ENCODE results near the gene RORC.

The RORC gene

DNA sequence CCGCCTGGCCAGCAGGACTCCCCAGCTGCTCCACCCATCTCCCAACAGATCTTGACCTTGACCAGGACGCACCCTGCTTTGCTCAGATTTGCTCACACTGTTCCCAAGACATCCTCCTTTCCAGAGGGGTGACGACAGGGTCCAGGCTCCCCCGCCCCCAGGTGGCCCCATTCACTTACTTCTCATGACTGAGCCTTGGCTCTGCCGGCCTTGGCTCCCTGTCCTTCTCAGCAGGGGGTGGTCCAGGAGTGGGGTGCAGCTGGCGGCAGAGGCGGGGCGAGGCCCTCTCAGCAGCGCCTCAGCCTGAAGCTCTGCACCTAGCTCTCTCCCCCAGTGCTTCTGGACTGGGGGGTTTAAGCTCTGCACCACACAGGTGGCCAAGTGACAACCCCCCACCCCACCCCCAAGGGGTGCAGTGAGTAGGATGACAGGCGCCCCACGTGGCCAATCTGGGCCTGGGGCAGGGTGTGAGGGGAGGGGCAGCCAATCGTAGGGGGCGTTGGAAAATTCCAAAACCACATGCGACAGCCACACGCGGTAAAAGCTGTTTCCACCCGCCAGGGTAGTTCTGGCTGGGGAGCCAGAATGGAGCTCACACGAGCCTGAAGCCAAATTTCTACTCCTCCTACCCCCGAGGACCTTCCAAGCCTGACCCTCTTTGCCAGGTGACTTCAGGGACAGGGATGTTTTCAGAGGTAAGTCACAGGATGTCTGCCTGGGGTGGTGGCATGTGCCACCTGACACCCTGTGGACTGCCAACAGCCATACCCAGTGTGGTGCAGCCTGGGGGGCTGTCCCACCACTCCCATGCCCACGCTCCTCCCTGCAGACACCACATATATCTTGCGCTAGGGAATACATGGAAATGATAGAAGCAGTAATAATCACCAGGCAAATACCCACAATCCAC lies 5.6 kb downstream of the RORC start:
- no peak for DNase-seq

DNA sequence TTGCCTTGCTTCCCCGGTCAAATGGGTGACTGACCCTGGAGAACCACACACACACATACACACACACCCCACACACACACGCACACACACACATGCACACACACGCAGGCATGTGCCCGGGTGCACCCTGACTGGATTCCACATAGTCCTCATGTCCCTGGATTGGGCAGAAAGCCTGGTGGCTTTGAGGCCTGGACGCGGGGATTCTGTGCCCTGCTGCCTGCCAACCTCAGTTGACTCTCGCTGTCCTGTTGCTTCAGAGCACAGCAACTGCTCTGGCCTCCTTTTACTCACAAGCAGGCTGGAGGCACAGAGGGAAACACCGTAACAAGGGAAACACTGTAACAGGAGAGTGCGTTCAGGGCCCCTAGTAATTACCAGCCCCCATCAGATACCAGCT lies 6.4 kb downstream of the RORC start:
- DNase-seq = no peak

DNA sequence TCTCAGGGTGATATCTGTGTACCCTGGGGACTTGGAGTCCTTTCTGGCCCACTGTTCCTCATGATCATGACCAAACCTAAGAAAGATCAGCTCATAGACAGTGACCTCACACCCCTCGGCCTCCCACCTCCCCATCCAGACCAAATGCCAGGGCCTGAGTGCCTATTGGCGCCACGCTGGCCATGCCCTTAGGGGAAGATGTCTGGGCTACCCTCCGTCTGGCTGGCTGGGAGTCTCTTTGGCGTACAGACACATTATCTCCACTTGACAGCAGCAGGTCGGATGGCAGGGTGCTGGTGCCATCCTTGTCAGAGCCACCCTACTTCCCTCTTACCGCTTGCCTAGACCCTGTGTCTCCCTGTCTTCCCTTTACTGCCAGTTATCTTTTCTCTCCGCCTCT lies 8.4 kb downstream of the RORC start:
- no peak for DNase-seq

DNA sequence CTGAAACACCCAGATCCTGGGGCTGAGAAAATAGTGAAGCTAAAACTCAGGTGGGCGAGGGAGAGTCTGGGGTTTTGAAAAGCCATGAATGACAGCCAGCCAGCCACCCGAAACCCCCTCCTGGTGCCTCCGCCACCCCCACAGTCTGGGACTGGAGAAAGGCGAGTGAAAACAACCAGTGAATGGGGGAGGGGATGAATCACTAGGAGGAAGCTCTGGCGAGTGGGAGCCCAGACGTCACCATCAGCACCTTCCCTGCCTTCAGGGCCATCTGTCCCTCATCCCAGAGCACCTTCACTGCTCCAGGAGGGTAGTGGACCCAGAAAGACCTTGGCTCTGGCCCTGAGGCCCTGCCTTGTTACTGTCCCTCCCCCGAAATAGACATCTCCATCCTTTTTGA lies 9.2 kb downstream of the RORC start:
- DNase-seq = no peak

DNA sequence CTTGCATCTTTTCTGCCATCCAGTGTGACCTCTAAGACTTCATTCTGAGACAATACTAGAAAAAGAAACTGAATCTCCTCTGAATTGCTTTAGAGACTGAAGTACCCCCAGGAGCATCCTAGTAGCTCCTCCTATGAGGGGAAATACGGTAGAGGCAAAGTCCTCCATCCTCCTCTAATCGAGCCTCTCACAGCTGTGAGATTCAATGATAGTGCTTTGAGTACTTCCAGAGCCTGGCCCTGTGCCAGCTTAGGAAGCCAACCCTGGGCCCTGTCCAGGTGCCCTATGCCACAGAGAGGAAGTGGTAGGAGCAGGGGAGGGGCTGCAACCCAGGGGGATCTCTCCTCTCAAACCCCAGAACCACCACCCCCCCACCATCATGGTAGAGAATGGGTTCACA lies 10.7 kb downstream of the RORC start:
- no peak for DNase-seq

DNA sequence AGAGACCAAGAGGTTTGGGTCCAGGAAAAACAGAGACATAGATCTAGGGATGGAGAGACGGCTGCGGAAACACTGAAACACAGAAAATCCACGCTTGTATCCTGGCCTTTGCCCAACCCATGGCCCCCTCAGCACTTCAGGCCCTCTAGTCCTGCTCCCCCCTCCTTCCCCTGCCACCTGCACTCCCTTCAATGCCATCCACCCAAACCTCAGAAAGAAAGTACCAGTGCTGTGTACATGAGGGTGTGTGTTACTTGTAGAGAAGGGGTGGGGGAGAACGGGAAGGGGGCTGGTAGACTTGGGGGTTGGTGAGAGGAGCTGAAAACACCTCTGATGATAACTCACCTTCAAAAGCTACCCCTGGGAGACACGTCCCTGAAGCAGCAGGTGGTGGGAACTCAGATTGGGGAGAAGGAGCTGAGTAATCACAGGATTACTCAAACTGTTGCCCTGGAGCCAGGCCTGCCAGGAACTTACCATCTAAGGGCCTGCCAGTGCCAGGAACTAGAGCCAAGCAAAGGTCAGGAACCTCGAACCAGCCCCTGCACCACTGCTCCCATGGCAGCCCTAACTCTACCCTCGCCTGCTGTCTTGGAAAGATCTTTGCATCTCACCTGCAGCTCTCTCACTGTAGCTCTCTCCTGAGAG lies 11.5 kb downstream of the RORC start:
- DNase-seq = no peak

DNA sequence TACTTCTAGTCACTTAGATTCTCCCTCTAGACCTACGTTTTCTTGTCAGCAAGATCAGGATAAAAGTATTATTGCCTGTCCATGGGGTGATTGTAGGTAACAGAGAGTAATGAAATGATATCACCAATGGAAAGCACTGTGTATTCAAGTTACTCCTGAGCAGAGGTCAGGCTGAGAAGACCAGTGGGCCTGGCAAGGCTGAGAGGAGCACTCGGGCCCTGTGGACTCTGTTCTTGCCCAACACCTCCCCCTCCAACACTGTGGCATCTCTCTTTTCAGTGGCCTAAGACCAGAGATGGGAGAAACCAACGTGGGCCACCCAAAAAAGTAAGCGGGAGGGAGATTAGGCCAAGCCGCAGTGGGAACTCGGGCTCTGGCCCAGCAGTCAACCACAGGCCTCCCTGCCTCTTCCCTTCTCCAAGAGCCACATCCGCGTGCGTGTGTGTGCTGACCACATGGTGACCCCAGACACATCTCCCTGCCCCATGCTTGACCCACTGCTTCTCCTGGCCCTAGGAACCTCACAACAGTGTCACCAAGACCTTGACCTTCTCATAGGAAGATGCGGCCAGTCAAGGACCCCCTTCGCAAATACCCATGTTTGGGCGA lies 12.3 kb downstream of the RORC start:
- no peak for DNase-seq

DNA sequence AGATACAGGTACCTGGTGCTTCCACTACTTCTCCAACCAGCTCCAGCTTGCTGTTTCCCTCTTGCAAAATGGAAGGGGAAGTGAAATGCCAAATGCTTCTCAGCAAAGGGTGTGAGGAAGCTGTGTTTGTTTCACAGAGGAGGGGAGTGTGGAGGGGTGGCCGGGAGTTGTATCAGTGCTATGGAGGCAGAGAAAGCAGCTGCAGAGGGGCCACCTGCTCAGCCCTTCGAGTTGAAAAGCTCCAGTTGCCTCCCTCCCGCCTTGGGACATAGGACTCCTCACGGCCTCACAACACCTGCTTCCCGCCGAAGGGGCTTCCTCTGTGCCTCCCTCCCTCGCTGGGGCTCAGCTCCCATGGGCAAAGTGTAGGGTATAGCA lies 14.3 kb downstream of the RORC start:
- DNase-seq = no peak

DNA sequence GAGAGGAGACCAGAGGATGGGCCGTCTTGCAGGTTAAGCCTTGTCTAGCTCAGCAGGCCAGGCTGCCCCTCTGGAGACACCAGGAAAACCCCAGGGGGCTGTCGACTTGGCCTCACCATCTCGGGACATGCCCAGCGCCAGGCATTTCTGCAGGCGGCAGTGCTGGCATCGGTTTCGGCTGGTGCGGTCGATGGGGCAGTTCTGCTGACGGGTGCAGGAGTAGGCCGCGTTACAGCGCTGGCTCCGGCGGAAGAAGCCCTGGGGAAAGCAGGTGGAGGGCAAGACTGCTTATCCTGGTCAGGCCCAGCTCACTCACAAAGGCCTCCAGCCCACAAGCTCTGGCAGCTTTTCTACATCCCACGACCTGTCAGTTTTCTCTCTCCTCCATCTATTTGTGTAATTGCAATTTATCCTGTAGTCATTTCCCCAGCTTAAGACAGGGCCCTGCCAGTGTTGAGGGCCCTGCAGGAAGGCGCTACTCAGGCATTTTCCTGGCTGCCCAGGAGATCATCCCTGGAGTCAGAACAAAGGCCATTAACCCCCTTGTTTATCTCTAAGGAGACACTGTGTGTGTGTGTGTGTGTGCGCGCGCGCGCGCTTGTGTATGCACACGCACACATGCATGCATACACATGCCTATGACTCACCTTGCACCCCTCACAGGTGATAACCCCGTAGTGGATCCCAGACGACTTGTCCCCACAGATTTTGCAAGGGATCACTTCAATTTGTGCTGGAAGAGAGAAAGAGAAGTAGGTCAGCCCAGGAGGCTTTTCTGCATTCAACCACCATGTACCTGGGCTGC lies 14.9 kb downstream of the RORC start:
- no peak for DNase-seq

DNA sequence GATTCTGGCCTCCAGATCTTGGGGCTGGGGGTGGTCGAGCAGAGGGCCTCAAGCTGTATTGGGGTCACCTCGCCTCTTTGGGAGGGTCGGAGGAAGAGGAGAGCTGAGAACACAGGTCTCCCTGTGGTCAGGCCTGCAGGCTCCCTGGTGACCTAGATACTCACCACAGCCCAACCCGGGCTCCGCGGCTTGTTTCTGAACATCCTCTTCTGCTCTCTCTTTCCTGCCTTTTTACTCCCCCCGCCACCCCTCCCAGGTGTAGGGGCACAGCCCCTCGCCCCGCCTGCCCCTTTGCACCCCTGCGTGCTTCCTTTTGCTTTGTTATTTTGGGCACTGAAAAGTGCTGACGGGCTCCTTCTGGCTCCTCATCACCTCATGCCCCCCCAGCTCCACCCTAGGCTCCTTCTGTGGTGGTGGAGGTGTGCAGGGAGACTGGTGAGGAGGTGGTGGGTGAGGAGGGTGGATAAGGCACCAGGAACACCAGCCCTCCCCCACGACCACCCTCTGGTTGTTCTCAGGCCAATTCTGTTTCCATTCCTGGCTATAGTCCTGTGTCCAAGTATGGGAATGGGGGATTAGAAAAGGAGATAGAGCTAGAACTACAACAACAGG lies 15.8 kb downstream of the RORC start:
- DNase-seq = no peak

DNA sequence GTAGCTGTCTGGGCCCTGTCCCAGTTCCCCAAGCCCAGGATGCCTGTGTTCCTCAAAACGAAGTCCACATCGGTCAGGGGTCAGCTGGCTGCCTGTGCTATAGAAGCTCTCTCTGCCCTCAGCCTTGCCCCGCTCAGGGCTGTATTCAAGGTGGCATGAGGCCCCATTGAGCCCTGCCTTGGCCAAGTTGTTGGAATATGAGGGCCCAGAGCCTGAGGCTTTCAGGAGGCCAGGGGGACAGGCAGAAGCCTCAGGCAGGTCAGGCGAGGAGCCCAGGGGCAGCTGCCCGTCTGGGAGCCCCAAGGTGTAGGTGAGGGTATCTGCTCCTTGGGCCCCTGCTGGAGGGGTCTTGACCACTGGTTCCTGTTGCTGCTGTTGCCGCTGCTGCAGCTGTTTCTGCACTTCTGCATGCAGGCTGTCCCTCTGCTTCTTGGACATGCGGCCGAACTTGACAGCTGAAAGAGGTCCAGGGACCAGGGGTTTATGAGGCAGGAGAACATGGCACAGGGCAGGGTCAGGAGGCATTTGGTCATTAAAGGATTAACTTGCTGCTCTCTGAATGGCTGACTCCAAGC lies 16.5 kb downstream of the RORC start:
- DNase-seq = no peak

DNA sequence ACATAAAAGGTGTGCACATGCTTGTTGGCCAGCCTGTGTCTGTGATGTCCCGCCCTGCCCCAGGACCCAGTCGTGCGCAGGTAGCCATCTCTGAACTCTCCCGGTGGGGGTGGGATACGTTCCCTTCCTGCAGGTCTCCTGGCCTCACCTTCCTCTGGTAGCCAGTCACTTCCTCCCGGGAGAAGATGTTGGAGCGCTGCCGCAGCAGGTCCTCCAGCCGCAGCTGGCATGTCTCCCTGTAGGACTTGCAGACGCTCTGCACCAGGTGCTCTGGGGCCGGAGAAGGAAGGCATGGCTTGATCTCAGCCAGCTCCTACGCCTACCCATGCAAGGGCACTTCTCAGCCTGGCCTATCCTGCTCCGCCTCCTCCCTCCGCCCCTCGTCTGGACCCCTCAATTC lies 17.2 kb downstream of the RORC start:
- no peak for DNase-seq

DNA sequence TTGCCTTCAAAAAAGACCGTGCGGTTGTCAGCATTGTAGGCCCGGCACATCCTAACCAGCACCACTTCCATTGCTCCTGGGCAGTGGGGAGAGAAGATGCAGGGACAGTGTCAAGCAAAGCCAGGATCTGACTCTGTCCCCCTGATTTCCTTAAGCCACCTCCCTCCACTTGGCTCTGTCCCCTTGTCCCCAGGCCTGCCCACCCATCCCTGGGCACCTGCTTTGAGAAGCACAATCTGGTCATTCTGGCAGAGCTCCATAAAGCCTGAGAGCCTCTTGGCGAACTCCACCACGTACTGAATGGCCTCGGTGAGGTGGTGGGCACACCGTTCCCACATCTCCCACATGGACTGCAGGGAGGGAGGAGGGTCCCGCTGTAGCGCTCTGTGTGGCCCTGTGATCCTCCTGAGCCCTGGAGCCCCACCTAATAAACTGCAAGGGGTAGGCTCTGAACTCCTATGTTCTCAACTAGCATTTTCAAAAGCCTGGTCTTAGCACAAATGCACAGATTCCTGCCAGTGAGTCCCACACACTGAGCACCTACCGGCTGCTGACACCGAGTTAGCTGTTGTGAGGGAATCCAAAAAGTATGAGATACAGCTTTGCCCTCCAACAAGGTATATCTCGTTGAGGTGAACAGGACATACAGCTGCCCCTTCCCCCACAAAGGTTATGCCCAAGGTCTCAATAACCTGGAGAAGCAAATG lies 18.2 kb downstream of the RORC start:
- DNase-seq = peak in 1 of 2 experiments; percentile 72

DNA sequence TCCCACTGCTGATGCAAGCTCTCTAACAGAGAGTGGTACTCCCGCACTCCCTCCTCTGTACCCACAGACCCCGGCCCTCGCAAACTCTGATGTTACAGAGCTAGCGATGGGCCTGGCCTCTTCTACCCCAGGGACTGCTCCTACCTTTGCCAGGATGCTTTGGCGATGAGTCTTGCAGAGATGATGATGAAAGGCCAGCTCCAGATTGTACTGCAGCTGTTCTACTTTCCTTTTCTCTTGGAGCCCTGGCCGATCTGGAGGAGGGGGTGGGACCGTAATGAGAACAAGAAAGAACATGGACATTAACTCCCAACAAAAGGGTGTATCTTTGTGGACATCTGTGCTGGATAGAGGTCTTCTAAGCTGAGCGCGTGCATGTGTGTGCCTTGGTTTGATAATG lies 20.4 kb downstream of the RORC start:
- no peak for DNase-seq

DNA sequence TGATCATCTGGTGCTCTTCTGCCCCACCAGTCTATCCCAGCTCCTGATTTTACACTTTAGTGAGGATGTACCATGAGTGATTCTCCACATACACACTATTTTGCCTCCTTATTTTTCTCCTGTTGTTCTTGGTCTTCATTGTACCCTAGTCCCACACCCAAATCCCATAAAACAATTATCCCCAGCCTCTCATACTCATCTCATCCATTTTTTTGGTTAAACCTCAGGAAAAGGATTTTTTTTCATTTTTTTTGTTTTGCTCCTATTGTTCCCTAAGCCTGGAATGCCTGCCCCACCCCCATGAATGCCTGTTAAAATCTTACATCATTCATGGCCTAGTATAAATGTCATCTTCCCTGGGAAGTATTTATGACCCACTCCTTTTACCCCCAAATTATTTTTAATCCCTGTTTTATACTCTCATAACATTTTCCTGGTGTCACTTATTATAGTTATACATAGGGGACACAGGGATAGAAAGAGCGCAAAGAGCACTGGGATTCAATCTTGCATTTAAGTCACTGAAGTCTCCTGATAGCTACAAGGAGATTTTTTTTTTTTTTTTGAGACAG lies 21.5 kb downstream of the RORC start:
- DNase-seq = no peak

DNA sequence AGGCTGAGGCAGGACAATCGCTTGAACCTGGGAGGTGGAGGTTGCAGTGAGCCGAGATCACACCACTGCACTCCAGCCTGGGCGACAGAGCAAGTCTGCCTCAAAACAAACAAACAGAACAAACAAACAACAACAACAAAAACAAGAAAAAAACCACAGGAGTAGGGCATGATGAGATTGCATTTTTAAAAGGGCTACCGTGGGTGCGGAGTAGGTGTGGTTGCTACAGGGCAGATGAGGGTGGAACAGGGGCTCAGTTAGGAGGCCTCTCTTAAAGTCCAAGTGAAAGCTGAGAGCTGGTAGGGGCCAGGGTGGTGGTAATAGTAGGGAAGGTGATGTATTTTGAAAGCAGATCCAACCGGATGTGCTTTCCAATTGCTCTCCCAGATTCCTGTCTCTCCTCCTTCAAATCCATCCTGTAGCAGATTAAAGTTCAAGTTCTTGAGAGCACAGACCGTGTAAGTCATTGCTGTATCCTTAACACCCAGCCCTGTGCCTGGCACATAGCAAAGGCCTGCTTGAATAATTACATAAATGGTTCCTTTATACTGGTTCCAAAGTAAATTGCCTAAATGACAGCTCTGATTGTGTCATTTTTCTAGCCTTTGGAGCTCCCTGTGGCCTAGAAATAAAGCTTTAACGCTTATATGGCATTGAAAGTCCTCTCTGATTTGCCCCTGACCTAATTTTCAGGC lies 22.2 kb downstream of the RORC start:
- no peak for DNase-seq

DNA sequence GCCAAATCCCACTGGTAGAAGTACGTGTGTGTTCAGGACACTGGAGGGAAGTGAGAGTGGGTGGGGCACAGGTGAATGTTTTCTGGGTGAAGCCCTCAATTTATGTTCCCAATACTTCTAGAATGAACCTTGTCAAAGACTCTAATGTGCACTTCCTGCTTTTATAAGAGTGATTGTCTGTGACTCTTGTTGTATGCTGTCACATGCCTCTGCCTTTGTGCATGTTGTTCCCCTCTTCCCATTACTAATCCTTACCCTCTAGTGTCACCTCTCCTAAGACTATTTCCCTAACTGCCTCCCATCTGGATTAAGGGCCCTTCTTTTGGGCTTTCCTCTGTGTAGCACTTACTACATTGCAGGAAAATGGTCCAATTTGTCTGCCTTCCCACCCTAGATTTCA lies 23.8 kb downstream of the RORC start:
- DNase-seq = no peak

DNA sequence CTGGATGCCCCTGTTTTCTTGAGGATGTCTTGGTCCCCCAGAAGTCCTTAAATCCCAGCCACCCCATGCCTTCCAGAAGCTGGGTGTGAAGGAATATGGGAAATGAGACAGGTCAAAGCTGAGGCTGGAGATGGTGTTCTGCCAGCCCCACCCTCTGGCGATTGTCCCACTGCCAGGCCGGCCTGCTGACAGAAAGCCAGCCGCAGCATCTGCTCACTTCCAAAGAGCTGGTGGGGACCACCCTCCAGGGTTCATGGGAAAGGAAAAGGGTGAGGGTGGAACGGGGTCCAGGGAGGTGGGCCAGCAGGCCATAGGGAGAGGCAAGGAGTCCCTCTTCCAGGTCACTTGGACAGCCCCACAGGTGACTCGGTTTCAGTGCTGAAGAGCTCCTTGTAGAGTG lies 24.5 kb downstream of the RORC start:
- DNase-seq = no peak

DNA sequence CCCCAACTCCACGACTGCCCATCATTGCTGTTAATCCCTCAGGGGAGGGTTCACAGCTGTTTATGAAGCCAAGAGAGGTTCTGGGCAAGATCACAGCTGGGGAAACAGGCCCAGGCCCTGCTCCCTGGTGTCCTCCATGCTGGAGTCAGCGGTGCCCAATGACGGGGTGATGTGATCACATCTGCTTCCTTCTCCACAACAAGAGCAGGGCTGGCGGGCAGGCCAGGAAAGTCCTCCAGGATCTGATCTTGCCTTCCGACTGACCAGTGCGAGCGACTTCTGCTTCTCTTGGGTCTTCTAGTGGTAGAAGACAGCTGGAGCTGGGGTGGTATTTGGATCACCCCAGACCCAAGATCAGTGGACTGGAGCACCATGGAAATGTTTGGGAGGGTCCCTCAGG lies 25.4 kb downstream of the RORC start:
- DNase-seq = no peak

DNA sequence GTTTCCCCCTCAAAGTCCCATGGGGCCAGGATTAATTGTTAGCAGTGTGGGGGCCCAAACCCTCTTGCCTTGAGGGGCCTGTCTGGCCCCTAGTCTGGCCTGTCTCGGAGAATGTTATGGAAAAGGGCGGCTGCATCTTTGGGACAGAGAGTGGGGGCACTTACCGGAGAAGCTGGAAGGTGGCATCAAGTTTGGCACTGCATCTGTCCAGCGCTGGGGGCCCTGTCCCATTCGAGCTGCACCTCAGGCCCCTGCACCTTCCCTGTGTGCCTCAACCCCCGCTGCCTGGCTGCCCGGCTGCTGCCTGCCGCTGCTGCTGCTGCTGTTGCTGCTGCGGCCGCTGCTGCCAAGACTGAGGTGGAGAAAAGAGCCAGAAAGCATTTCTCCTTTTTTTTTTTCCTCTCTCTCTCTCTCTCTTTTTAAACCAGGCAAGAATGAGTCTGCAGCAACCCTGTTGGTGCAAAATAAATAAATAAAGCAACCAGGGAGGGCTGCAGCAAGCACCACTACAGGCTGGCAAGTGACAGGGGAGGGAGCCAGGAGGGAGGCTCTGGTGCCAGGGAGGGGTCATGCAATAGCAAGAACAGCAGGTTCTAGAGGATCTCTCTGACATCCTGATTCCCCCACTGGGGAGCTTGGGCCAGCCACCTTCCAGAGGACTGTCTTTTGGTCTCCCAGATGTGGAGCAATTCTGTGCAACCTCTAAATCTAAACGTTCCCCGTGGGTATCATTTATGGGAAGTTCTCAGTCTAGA lies 26.4 kb downstream of the RORC start, which contains the start of gene LINGO4:
Gene LINGO4, minus strand, starts transcription at position 354 of the 755 bp plus-strand sequence. CDS start 2,715 bp downstream, outside the sequence.
- no peak for DNase-seq
